Testis (tissue), 2 donors: ENCODE data around the gene DPF1.

Experiments
- CTCF ChIP-seq, 3 experiments: fragments of 450-650 bp in 2 of 3; fragments of 200-600 bp in 1 of 3; sonication (generic) in 1 of 3; IDR thresholded peaks; one replicate each; pipeline ENCODE4 v1.5.1; 2016 to 2019; ENCODE audit warnings: antibody characterized with exemption in 3 of 3, mild to moderate bottlenecking in 2 of 3, moderate library complexity in 1 of 3
- POLR2A ChIP-seq: fragments of 450-650 bp; IDR thresholded peaks from one replicate; pipeline ENCODE4 v1.6.1; 2017; ENCODE audit warnings: antibody characterized with exemption, mild to moderate bottlenecking, moderate library complexity

GRCh38 chr19:38185562-38185961 lies 38.5 kb downstream of the DPF1 start:
- TF ChIP-seq CTCF (IDR thresholded peaks at IDR 0.05) = no peak
- no peak for TF ChIP-seq POLR2A
